ENCODE measurements around the gene CTPS2.

- TF ChIP-seq POLR2A (IDR thresholded peaks at IDR 0.05; ENCODE audit: borderline replicate concordance, extremely low read depth, insufficient read depth, insufficient read length) (no peak), ZBTB33 (IDR thresholded peaks at IDR 0.05; ENCODE audit: extremely low read depth, insufficient replicate concordance, low read length) (no peak), CEBPB (IDR thresholded peaks at IDR 0.05; ENCODE audit: low read depth) (no peak), CTCF (IDR thresholded peaks at IDR 0.05 in 2 of 3, conservative IDR thresholded peaks at IDR 0.05 in 1 of 3; ENCODE audit: borderline replicate concordance in 1 of 3, insufficient read depth in 1 of 3, low read depth in 2 of 3, low read length in 2 of 3) (no peak), SIN3A (IDR thresholded peaks at IDR 0.05; ENCODE audit: low read depth) (no peak), TCF7L2 (IDR thresholded peaks at IDR 0.05; ENCODE audit: borderline replicate concordance, extremely low read depth, insufficient read depth, insufficient read length) (no peak), EGR1 (IDR thresholded peaks at IDR 0.05; ENCODE audit: low read depth) (no peak), SRF (IDR thresholded peaks at IDR 0.05; ENCODE audit: low read depth) (no peak), ZNF274 (IDR thresholded peaks at IDR 0.05; ENCODE audit: low read depth, low read length) (no peak), ATF3 (IDR thresholded peaks at IDR 0.05) (no peak), RAD21 (IDR thresholded peaks at IDR 0.05; ENCODE audit: low read depth) (no peak)
Measured at GRCh38 chrX:16592194-16592770, 120.2 kb downstream of the CTPS2 start.

Data from HCT116 (cell line).